Sigmoid colon (tissue), 4 donors: ENCODE data around the gene NPHP4.

Source experiments
- EP300 ChIP-seq, 4 donors: sonication (generic); formaldehyde crosslinking; IDR thresholded peaks; one replicate each; pipeline ENCODE4 v1.6.1; 2017; ENCODE audit warnings: antibody characterized with exemption in 4 of 4
- POLR2A ChIP-seq, 2 donors: fragments of 450-650 bp; IDR thresholded peaks; one replicate each; pipeline ENCODE4 v1.6.1; 2016; ENCODE audit warnings: antibody characterized with exemption in 2 of 2, mild to moderate bottlenecking in 2 of 2, moderate library complexity in 2 of 2

- no peak for TF ChIP-seq EP300 (IDR thresholded peaks at IDR 0.05)
- no peak for TF ChIP-seq POLR2A (IDR thresholded peaks at IDR 0.05)
Measured at GRCh38 chr1:6028042-6028850, 36.0 kb upstream of the NPHP4 start.
